OCI-LY7 (cell line): ENCODE measurements around the gene XIST.

ENCODE experiments used
- EZH2phosphoT487 ChIP-seq: fragments of 200-600 bp; sonication (generic); IDR thresholded peaks from 2 replicates; pipeline ENCODE4 v1.6.1; 2018; ENCODE audit warnings: low read depth, borderline replicate concordance, mild to moderate bottlenecking, mixed run types, antibody characterized with exemption, low read length, moderate library complexity, mixed read lengths
- TF ChIP-seq, protein P1 (sequence below): fragments of 200-600 bp; sonication (generic); conservative IDR thresholded peaks from 2 replicates; pipeline ENCODE4 v1.5.1; 2014; ENCODE audit warnings: mild to moderate bottlenecking, antibody characterized with exemption, low read length, moderate library complexity, mixed read lengths

DNA sequence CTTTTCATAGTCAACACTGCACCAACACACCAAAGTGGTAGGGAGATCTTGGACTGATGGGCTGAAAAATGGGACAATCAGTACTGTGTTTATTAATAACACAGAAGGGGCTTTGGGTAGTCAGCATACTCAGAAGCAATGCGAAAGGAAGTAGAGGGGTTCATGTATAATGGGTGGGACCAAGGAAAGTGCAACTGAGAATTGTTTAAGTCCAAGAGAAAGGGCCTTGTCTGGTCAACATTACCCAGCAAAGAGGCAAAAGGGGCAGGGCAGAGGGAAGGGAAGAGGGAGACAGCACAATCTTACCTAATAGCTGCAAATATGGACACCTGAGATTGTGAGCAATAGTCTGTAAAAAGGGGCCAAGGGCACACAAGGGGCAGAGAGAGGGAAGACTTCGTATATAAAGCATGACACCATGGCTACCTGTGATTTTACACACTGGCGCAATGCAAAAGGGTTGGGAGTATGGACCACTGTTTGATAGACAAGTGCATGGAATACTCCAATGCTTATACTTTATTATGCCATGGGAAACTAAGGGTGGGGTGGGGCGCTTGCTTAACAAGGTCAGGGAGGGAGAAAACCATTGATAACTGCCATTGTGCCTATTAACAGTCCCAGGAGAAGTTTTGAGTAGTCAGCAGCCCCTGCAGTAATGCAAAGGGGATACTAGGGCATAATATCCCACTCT is 9.8 kb downstream of the XIST start:
- TF ChIP-seq EZH2phosphoT487, result no peak
- TF ChIP-seq, protein P1, sequence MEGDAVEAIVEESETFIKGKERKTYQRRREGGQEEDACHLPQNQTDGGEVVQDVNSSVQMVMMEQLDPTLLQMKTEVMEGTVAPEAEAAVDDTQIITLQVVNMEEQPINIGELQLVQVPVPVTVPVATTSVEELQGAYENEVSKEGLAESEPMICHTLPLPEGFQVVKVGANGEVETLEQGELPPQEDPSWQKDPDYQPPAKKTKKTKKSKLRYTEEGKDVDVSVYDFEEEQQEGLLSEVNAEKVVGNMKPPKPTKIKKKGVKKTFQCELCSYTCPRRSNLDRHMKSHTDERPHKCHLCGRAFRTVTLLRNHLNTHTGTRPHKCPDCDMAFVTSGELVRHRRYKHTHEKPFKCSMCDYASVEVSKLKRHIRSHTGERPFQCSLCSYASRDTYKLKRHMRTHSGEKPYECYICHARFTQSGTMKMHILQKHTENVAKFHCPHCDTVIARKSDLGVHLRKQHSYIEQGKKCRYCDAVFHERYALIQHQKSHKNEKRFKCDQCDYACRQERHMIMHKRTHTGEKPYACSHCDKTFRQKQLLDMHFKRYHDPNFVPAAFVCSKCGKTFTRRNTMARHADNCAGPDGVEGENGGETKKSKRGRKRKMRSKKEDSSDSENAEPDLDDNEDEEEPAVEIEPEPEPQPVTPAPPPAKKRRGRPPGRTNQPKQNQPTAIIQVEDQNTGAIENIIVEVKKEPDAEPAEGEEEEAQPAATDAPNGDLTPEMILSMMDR, result no peak
